Endothelial cell of umbilical vein (primary cell): ENCODE measurements around the gene CRACR2B. TPM values are rescaled to one million over a fixed set of nuclear protein-coding genes. Genes with fewer than 3 reads are reported as not detected.

Experiments
- BruUV-seq: library from RNA; stranded (reverse); fragments of 400-500 nt; replicated peaks from 2 replicates; lab custom pipeline; 2021; lab: Mats Ljungman, UMichigan
- CTCF ChIA-PET: fragments of 300-600, 350-600 bp; sonication (Branson Sonifier 250); formaldehyde crosslinking; loops from one replicate; lab custom pipeline; 2021; ENCODE audit warnings: antibody characterized with exemption, inconsistent platforms; lab: Charles Lee
- POLR2A ChIA-PET: fragments of 300-600, 350-600 bp; sonication (Branson Sonifier 250); formaldehyde crosslinking; loops from one replicate; lab custom pipeline; 2021; ENCODE audit warnings: antibody characterized with exemption, inconsistent platforms; lab: Charles Lee
- DNase-seq: peaks from one replicate; pipeline ENCODE4 v3.0.0-alpha.2; 2011; ENCODE audit warnings: low read depth, low spot score
- FAIRE-seq: peaks from 2 replicates; lab custom pipeline; 2011; peaks lifted over from hg19 to GRCh38; lab: Jason Lieb, UNC
- H2AFZ ChIP-seq: 2 replicates; pipeline ENCODE4 v1.6.0; 2012; ENCODE audit warnings: low read depth, low read length, control low read depth, inconsistent platforms
- H3K27ac ChIP-seq: 2 replicates; pipeline ENCODE4 v1.5.1; 2011; ENCODE audit warnings: low read depth, mild to moderate bottlenecking, control low read depth, low read length, moderate library complexity; ENCODE audit not compliant: insufficient read depth
- H3K27me3 ChIP-seq, 2 experiments: 2 replicates each; pipeline versions ENCODE4 v1.6.0 to v1.6.1; 2011; ENCODE audit warnings: low read length in 2 of 2, mixed read lengths in 1 of 2; ENCODE audit not compliant: control insufficient read depth in 2 of 2, insufficient read depth in 2 of 2
- H3K36me3 ChIP-seq, 2 experiments: 2 replicates in 1 of 2; 3 replicates in 1 of 2; pipeline ENCODE4 v1.5.1; 2011; ENCODE audit warnings: low read length in 2 of 2, mild to moderate bottlenecking in 1 of 2, moderate library complexity in 1 of 2; ENCODE audit not compliant: control insufficient read depth in 2 of 2, insufficient read depth in 2 of 2; ENCODE audit errors: extremely low read depth in 1 of 2
- H3K4me1 ChIP-seq: 3 replicates; pipeline ENCODE4 v1.5.1; 2011; ENCODE audit warnings: mild to moderate bottlenecking, low read length; ENCODE audit not compliant: control insufficient read depth, insufficient read depth; ENCODE audit errors: extremely low read depth
- H3K4me2 ChIP-seq: 2 replicates; pipeline ENCODE4 v1.6.1; 2011; ENCODE audit warnings: low read length, control low read depth, mixed read lengths; ENCODE audit not compliant: insufficient read depth
- H3K4me3 ChIP-seq, 3 experiments: fragments of 200-600 bp in 1 of 3; sonication (generic), shearing (Covaris generic) in 1 of 3; replicated peaks in 1 of 3; 2 replicates each; pipeline ENCODE4 v1.5.1; 2011 to 2016; ENCODE audit warnings: control low read depth in 3 of 3, low read length in 3 of 3, mild to moderate bottlenecking in 2 of 3, inconsistent platforms in 1 of 3, low read depth in 1 of 3, moderate library complexity in 1 of 3; ENCODE audit not compliant: insufficient read depth in 1 of 3
- H3K79me2 ChIP-seq: 2 replicates; pipeline ENCODE4 v1.6.0; 2012; ENCODE audit warnings: low read length, inconsistent platforms; ENCODE audit not compliant: control insufficient read depth, insufficient read depth
- H3K9ac ChIP-seq: replicated peaks from 2 replicates; pipeline ENCODE3; 2011; ENCODE audit warnings: low read length, control low read depth; ENCODE audit not compliant: insufficient read depth; ENCODE audit errors: extremely low read depth
- H3K9me1 ChIP-seq: replicated peaks from 3 replicates; pipeline ENCODE4 v1.6.0; 2011; ENCODE audit warnings: mild to moderate bottlenecking, low read length; ENCODE audit not compliant: control insufficient read depth, insufficient read depth; ENCODE audit errors: extremely low read depth
- H3K9me3 ChIP-seq: replicated peaks from 2 replicates; pipeline ENCODE4 v1.5.1; 2012; ENCODE audit warnings: low read length, inconsistent platforms; ENCODE audit not compliant: control insufficient read depth, insufficient read depth
- H4K20me1 ChIP-seq: replicated peaks from 2 replicates; pipeline ENCODE3; 2011; ENCODE audit warnings: mild to moderate bottlenecking, low read length; ENCODE audit not compliant: control insufficient read depth, insufficient read depth; ENCODE audit errors: extremely low read depth
- FOS ChIP-seq: IDR thresholded peaks from 2 replicates; pipeline ENCODE4 v1.6.1; 2011; ENCODE audit warnings: mild to moderate bottlenecking, low read length, moderate library complexity, borderline replicate concordance; ENCODE audit not compliant: insufficient read depth
- dilution Hi-C: fragments of 300-500 bp; cut with MboI; formaldehyde crosslinking; loops from one replicate; pipeline ENCODE4 v1.15.0; 2019; ENCODE audit warnings: low sequenced_read_pairs; ENCODE audit not compliant: extremely low pct_ligation_motif_present
- intact Hi-C: fragments of 100-400 bp; cut with micrococcal nuclease; formaldehyde crosslinking; loops from one replicate; pipeline ENCODE4 v1.10.0; 2022
- polyA plus RNA-seq, 4 experiments: library from polyadenylated mRNA; depleted of rRNA in 3 of 4; stranded (reverse) in 3 of 4; unstranded in 1 of 4; fragments of >200 nt; gene quantifications; 2 replicates each; pipeline versions ENCODE4 v1.2.1 to v1.2.3, GENCODE V29; 2011 to 2012; ENCODE audit warnings: missing spikeins in 1 of 4
- total RNA-seq: library from RNA; stranded (reverse); gene quantifications from 2 replicates; pipeline ENCODE4 v1.2.3, GENCODE V29; 2021
- TF ChIP-seq, protein P1 (sequence below), 2 donors: IDR thresholded peaks; 1 replicate in 1 of 2; 2 replicates in 1 of 2; pipeline ENCODE4 v1.5.1; 2011; ENCODE audit warnings: low read length in 2 of 2, mild to moderate bottlenecking in 2 of 2, moderate library complexity in 2 of 2, control low read depth in 1 of 2, inconsistent platforms in 1 of 2, low read depth in 1 of 2; ENCODE audit not compliant: insufficient read depth in 1 of 2; ENCODE audit errors: extremely low read depth in 1 of 2

The CRACR2B gene
- total and polyA plus RNA-seq, 2 donors (not counting 3 experiments of a cell fraction or from before 2014, with no cell fraction given): 8.4 to 9.3 TPM

DNA sequence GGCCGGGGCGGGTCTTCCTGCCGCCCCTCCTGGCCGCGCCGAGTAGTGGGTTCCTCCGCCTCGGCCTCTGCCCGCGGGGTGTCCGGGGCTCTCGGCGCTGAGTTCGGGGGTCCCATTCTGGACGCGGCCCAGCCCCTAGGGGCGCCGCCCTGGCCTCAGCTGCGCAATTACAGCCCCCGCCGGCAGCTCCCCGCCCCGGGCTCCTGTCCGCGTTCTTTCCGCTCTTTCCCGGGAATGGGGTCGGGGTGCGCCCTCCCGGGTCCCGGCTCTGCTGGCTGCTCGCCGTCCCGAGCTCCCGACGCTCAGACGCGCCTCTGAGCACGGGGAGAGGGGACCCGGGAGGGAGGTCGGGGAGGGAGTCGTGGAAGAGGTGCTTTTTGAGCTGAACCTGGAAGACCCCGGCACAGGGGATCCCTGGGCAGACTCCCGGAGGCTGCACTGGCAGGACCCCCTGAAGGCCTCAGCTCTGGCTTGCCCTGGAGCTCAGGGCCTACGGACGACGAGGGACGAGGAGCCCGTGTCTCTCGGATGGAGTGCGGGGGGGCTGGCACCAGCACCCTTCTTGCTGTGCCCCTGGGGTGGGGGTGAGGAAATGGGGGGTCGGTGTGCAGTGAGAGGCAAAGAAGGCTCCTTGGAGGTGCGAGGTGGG is 15.5 kb downstream of the CRACR2B start:
- no peaks in the 10 kb centered on the region for H3K9me1 ChIP-seq
- DNase-seq (peak; percentile 30), FAIRE-seq (no peak)
- no TSS peak for BruUV-seq
- no peaks in the 10 kb centered on the region for H4K20me1 ChIP-seq
- intact Hi-C loops: no loop called here
- H3K36me3 ChIP-seq: peaks cover 13 to 21% of the 10 kb centered on the region in 2 experiments
- TF ChIP-seq, protein P1, sequence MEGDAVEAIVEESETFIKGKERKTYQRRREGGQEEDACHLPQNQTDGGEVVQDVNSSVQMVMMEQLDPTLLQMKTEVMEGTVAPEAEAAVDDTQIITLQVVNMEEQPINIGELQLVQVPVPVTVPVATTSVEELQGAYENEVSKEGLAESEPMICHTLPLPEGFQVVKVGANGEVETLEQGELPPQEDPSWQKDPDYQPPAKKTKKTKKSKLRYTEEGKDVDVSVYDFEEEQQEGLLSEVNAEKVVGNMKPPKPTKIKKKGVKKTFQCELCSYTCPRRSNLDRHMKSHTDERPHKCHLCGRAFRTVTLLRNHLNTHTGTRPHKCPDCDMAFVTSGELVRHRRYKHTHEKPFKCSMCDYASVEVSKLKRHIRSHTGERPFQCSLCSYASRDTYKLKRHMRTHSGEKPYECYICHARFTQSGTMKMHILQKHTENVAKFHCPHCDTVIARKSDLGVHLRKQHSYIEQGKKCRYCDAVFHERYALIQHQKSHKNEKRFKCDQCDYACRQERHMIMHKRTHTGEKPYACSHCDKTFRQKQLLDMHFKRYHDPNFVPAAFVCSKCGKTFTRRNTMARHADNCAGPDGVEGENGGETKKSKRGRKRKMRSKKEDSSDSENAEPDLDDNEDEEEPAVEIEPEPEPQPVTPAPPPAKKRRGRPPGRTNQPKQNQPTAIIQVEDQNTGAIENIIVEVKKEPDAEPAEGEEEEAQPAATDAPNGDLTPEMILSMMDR (IDR thresholded peaks at IDR 0.05; ENCODE audit: extremely low read depth in 1 of 2, insufficient read depth in 1 of 2, low read depth in 1 of 2, low read length in 2 of 2): peak in 1 of 2 donors; percentile 22
- TF ChIP-seq FOS: no peak
- peaks cover 38% of the 10 kb centered on the region for H3K4me1 ChIP-seq
- H3K27me3 ChIP-seq: no peaks in the 10 kb centered on the region
- peak overlapping the region; percentile 92 for H3K9ac ChIP-seq
- ChIA-PET CTCF (interaction anchor here (1.2 to 3.3 kb wide), 4 partner anchors 9 to 208 kb away, joined by 6 to 19 read pairs (median 8); partner anchors contain the start of genes AP2A2 and CD151), POLR2A (interaction anchor here (1.4 to 4.1 kb wide), 4 partner anchors 9 to 34 kb away, joined by 5 to 28 read pairs (median 17); partner anchors contain the start of genes CD151, PNPLA2 and RPLP2)
- peak overlapping the region; percentile 63 to 95 (median 94) for H3K4me3 ChIP-seq
- dilution Hi-C loops: no loop called here
- peaks cover 45% of the 10 kb centered on the region for H3K79me2 ChIP-seq
- H3K9me3 ChIP-seq: no peaks in the 10 kb centered on the region
- H2AFZ ChIP-seq: no peak overlapping the region
- peak overlapping the region; percentile 82 for H3K4me2 ChIP-seq
- H3K27ac ChIP-seq: peak overlapping the region; percentile 83
